CD4-positive, alpha-beta T cell treated with Interleukin-15 for 1 hour (primary cell): Measurements from ENCODE around the gene GSDMA.

Source experiments
- DNase-seq: peaks from one replicate; pipeline ENCODE4 v3.0.0-alpha.2; 2020

The GSDMA gene

GRCh38 chr17:39963829-39964228, 1.0 kb downstream of the GSDMA start:
- DNase-seq = no peak

DNA sequence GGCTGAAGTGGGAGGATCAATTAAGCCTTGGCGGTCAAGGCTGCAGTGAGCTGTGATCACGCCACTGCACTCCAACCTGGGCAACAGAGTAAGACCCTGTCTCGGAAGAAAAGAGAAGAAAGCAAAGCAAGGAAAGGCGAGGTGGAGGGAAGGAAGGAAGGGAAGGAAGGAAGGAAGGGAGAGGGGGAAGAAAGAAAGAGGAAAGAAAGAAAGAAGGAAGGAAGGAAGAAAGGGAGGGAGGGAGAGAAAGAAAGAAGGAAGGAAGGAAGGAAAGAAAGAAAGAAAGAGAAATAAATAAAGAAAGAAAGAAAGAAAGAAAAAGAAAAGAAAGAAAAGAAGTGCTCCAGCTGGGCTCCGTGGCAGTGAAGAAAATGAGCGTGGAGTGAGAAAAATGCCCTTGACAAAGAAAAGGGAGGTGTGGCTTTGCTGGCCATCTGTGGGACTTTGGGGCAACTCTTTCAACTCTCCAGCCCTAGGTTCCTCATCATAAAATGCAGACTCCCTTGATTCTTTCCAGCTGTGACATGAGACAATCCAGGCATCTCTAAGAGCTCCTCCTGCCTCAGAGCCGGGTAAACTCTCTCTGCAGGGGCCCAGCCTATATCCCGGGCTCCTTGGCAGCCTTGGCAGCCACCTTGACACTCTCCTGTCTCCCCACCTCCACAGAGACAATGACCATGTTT, 2.4 kb downstream of the GSDMA start:
- no peak for DNase-seq

GRCh38 chr17:39966771-39967170, 4.0 kb downstream of the GSDMA start:
- no peak for DNase-seq

- no peak for DNase-seq
Observed at GRCh38 chr17:39968761-39969160, 6.0 kb downstream of the GSDMA start.

GRCh38 chr17:39969375-39969774, 6.6 kb downstream of the GSDMA start:
- no peak for DNase-seq

- DNase-seq = no peak
Observed at GRCh38 chr17:39970157-39970692, 7.4 kb downstream of the GSDMA start.

GRCh38 chr17:39971076-39971603, 8.3 kb downstream of the GSDMA start:
- DNase-seq = no peak

- DNase-seq = no peak
Observed at GRCh38 chr17:39972271-39972670, 9.5 kb downstream of the GSDMA start.

DNA sequence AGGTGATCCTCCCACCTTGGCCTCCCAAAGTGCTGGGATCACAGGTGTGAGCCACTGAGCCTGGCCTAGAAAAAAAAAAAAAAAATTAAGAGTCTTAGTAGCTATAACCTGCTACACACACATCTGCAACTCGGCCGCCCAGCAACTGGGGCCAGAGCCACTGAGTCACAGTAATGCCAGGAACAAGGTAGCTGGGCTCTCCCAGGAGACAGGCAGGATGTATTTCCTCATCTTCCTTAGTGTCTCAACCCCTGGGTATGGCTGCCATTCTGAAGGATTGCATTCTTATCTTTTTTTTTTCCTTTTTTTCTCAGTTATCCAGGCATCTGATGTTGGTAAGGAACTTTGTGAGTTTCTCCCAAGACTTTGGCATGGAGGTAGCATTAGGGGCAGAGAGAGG, 10.7 kb downstream of the GSDMA start:
- DNase-seq = no peak

DNA sequence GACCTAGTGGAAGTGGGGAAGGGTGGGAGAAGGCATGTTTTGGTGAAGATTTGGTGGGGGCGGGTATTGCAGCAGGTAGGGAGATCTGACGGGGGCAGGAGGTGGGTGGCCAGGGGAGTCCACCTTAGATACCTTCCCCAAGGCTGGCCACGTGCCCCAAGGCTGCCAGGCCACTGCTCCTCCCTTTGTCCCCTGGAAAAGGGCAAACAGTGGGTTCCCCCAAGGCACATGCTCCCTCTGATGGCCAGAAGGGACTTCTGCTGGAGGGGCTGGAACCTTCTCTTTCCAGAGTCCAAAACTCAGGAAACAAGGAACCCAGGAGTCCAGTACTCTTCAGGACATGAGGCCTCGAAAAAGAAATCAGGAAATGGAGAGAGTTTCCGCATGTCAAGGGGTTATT, 11.6 kb downstream of the GSDMA start:
- DNase-seq = no peak

- no peak for DNase-seq
Observed at GRCh38 chr17:39975801-39976200, 13.0 kb downstream of the GSDMA start.

- DNase-seq = no peak
Observed at GRCh38 chr17:39979016-39979670, 16.3 kb downstream of the GSDMA start.

GRCh38 chr17:39979893-39980350, 17.1 kb downstream of the GSDMA start:
- DNase-seq = peak; percentile 19

DNA sequence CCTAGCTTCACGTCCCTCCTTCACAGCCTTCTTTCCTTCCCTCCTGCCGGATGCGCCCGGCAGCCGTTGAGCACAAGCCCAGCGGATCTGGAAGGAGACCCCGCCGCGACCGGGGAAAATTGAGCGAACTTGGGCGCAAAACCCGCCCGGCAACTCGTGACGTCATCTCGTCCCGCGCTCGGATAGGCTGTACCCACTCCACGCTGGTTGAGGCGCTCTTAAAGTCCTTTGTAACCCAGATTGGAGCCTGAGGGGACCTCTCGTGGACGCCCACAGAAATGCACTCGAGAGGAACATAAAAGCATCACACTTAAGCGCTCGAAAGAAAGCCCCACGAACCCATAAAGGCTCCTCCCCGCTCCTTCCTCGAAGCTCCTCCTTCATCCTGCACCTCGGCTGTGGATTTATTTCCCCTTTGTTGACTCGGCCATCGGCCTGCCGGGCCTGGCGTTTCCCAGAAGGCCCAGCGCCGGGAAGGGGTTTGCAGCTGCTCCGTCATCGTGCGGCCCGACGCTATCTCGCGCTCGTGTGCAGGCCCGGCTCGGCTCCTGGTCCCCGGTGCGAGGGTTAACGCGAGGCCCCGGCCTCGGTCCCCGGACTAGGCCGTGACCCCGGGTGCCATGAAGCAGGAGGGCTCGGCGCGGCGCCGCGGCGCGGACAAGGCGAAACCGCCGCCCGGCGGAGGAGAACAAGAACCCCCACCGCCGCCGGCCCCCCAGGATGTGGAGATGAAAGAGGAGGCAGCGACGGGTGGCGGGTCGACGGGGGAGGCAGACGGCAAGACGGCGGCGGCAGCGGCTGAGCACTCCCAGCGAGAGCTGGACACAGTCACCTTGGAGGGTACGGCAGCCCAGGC, 17.8 kb downstream of the GSDMA start, which contains the start of gene PSMD3:
PSMD3 (plus strand) TSS at position 457 of the 856 bp plus-strand sequence; CDS start at position 621, 164 bp downstream.
- peak; percentile 99 for DNase-seq

- no peak for DNase-seq
Observed at GRCh38 chr17:39981207-39981741, 18.5 kb downstream of the GSDMA start.

GRCh38 chr17:39981766-39982375, 19.1 kb downstream of the GSDMA start:
- no peak for DNase-seq

GRCh38 chr17:39988206-39988810, 25.5 kb downstream of the GSDMA start:
- no peak for DNase-seq

DNA sequence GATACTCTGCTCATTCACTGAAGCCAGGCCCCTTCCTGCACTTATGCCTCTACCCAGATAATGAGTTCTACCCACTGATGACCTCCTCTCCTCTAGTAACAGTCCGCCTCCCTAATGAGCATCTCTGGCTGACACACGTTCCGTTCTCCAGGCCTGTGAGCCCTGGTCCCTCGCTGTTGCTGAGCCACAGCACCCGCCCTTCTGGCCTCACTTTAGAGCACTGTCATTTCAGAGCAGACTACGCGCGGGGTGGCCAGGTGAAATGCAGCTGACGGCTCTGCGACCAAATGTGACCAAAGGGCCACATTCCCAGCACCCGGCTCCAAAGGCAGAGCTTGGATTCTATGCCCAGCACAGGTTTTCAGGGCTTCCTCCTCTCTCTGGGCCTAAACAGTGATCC, 31.6 kb downstream of the GSDMA start:
- no peak for DNase-seq

- DNase-seq = no peak
Observed at GRCh38 chr17:39995438-39995837, 32.6 kb downstream of the GSDMA start.

- no peak for DNase-seq
Observed at GRCh38 chr17:39996162-39996561, 33.4 kb downstream of the GSDMA start.

- DNase-seq = no peak
Observed at GRCh38 chr17:39996800-39997199, 34.0 kb downstream of the GSDMA start.

DNA sequence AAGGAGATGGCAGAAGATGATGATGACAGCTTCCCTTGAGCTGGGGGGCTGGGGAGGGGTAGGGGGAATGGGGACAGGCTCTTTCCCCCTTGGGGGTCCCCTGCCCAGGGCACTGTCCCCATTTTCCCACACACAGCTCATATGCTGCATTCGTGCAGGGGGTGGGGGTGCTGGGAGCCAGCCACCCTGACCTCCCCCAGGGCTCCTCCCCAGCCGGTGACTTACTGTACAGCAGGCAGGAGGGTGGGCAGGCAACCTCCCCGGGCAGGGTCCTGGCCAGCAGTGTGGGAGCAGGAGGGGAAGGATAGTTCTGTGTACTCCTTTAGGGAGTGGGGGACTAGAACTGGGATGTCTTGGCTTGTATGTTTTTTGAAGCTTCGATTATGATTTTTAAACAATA, 34.7 kb downstream of the GSDMA start:
- no peak for DNase-seq
